HG02943 (cell line): ENCODE measurements around the gene NOTCH2.

Experiments used
- ATAC-seq: cut with Tn5 transposase; IDR thresholded peaks from one replicate; pipeline ENCODE4 v1.9.1; 2021; ENCODE audit warnings: mild to moderate bottlenecking, low read depth, moderate library complexity; ENCODE audit not compliant: unreplicated experiment

NOTCH2 gene

GRCh38 chr1:119952496-119952895 lies 117.0 kb downstream of the NOTCH2 start:
- ATAC-seq = no peak

- no peak for ATAC-seq
Measured at GRCh38 chr1:119948342-119949214, 120.9 kb downstream of the NOTCH2 start.

GRCh38 chr1:119947468-119947867 lies 122.0 kb downstream of the NOTCH2 start:
- no peak for ATAC-seq

GRCh38 chr1:119946724-119947123 lies 122.7 kb downstream of the NOTCH2 start:
- ATAC-seq = no peak

GRCh38 chr1:119943216-119943615 lies 126.2 kb downstream of the NOTCH2 start:
- no peak for ATAC-seq

GRCh38 chr1:119941392-119941791 lies 128.1 kb downstream of the NOTCH2 start:
- no peak for ATAC-seq

GRCh38 chr1:119940697-119941096 lies 128.8 kb downstream of the NOTCH2 start:
- ATAC-seq = no peak

- no peak for ATAC-seq
Measured at GRCh38 chr1:119937198-119937597, 132.3 kb downstream of the NOTCH2 start.

GRCh38 chr1:119935915-119936314 lies 133.5 kb downstream of the NOTCH2 start:
- ATAC-seq = no peak

GRCh38 chr1:119935373-119935772 lies 134.1 kb downstream of the NOTCH2 start:
- ATAC-seq = no peak

- ATAC-seq = no peak
Measured at GRCh38 chr1:119933397-119933796, 136.1 kb downstream of the NOTCH2 start.

- no peak for ATAC-seq
Measured at GRCh38 chr1:119929643-119930315, 139.7 kb downstream of the NOTCH2 start.

GRCh38 chr1:119926553-119926952 lies 142.9 kb downstream of the NOTCH2 start:
- ATAC-seq = no peak

GRCh38 chr1:119924948-119925898 lies 144.2 kb downstream of the NOTCH2 start:
- ATAC-seq = no peak

GRCh38 chr1:119920104-119920968 lies 149.1 kb downstream of the NOTCH2 start:
- ATAC-seq = no peak

- ATAC-seq = no peak
Measured at GRCh38 chr1:119919241-119919640, 150.2 kb downstream of the NOTCH2 start.

GRCh38 chr1:119918301-119918700 lies 151.2 kb downstream of the NOTCH2 start:
- no peak for ATAC-seq

- no peak for ATAC-seq
Measured at GRCh38 chr1:119917304-119918055, 152.0 kb downstream of the NOTCH2 start.

GRCh38 chr1:119915517-119915916 lies 153.9 kb downstream of the NOTCH2 start:
- no peak for ATAC-seq
